ENCODE data around the gene RMND1. TPM values are rescaled to one million over a fixed set of nuclear protein-coding genes. Genes with fewer than 3 reads are reported as not detected.
A peak's percentile ranks its signal among the peaks of the same experiment; 100 is the strongest.

Gene RMND1
- polyA plus RNA-seq, 4 donors, result 17.5 to 53.6 (median 32.3) TPM

DNA sequence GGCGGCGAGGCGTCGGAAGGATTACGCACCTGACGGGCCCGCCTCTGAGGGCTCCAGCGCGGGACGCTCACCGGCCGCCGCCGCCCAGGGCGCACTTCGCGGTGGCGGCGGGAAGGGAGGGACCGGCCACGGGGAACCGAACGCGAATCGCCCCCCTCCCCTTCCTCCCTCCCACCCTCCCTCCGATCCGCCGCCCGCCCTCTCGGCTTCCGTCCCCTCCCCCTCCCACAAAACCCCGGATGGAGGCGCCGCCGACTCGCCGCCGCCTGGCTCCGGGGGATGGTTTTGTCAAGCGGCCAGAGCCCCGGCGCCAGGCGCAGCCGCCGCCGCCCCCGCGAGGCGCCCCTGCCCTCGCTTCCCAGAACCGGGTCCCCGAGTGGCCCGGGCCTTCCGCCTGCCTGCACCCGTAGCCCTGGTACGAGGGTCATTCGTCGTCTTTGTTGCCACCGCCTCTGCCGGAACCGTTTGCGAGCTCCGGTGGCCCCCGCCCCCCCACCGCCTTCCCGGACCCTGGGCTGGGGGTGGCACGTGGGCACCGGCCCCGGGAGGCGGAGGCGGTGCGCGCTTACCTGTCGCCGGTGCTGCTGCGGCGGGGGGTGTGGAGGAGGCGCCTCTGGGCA lies 61.0 kb downstream of the RMND1 start:
- peaks cover 2 to 25% (median 12%) of the 10 kb centered on the region in 3 donors for H3K4me1 ChIP-seq (ENCODE audit: control insufficient read depth in 3 of 3, insufficient read depth in 2 of 3, low read depth in 1 of 3, low read length in 2 of 3)
- H3K4me3 ChIP-seq (ENCODE audit: low read depth in 1 of 3, low read length in 3 of 3), result peak overlapping the region; percentile 66 to 98 (median 91)
- H3K27me3 ChIP-seq (ENCODE audit: control insufficient read depth in 3 of 3, insufficient read depth in 3 of 3, low read length in 3 of 3), result no peaks in the 10 kb centered on the region
- H3K27ac ChIP-seq (ENCODE audit: low read depth in 1 of 3, low read length in 2 of 3), result peak overlapping the region; percentile 91 to 98 (median 96)
- H3K36me3 ChIP-seq (ENCODE audit: control insufficient read depth in 3 of 3, insufficient read depth in 2 of 3, low read depth in 1 of 3, low read length in 3 of 3), result peaks cover 0 to 5% (median 0%) of the 10 kb centered on the region in 3 donors
- DNase-seq, result peak; percentile 60 to 87
- WGBS, 3 donors, result 0 to 1% (median 1%) methylated on average over 32 to 77 of the region's 78 CpGs
- FAIRE-seq, result no peak
- no peaks in the 10 kb centered on the region for H3K9me3 ChIP-seq (ENCODE audit: control insufficient read depth in 2 of 2, insufficient read depth in 1 of 2, low read depth in 1 of 2, low read length in 1 of 2)

DNA sequence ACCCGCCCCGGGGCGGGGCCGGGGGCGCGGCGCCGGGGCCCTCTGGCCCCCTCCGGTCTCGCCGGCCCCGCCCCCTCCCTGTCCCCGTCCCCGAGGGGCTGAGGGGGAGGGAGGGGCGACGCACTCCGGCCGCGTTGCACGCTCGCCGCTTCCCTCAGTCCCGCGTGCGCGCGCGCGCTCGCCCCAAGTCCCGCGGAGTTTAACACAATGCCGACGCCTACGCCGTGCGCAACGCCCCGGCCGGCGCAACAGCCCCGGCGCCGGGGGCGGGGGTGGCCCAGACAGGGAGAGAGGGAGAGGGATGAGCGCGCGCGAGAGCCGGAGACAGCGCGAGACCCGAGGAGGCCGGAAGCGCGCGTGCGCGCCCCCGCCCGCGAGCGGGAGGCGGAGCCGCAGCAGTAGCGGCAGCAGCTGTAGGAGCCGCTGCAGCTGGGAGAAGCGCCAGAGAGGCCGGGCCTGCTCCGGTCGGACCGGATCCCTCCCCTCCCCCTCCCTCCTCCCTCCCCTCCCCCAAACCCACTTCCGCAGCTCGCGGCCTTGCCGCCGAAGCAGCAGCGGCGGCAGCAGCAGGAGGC lies 61.6 kb downstream of the RMND1 start:
- WGBS, 3 donors, result 0 to 1% (median 1%) methylated on average over 32 to 79 of the region's 79 CpGs
- H3K27ac ChIP-seq (ENCODE audit: low read depth in 1 of 3, low read length in 2 of 3), result peak overlapping the region; percentile 91 to 98 (median 97)
- no peaks in the 10 kb centered on the region for H3K9me3 ChIP-seq (ENCODE audit: control insufficient read depth in 2 of 2, insufficient read depth in 1 of 2, low read depth in 1 of 2, low read length in 1 of 2)
- peak overlapping the region; percentile 66 to 98 (median 91) for H3K4me3 ChIP-seq (ENCODE audit: low read depth in 1 of 3, low read length in 3 of 3)
- H3K36me3 ChIP-seq (ENCODE audit: control insufficient read depth in 3 of 3, insufficient read depth in 2 of 3, low read depth in 1 of 3, low read length in 3 of 3), result peaks cover 0 to 5% (median 0%) of the 10 kb centered on the region in 3 donors
- peaks cover 0 to 25% (median 10%) of the 10 kb centered on the region in 3 donors for H3K4me1 ChIP-seq (ENCODE audit: control insufficient read depth in 3 of 3, insufficient read depth in 2 of 3, low read depth in 1 of 3, low read length in 2 of 3)
- no peaks in the 10 kb centered on the region for H3K27me3 ChIP-seq (ENCODE audit: control insufficient read depth in 3 of 3, insufficient read depth in 3 of 3, low read length in 3 of 3)
- FAIRE-seq, result no peak
- DNase-seq, result peak; percentile 99 to 100

DNA sequence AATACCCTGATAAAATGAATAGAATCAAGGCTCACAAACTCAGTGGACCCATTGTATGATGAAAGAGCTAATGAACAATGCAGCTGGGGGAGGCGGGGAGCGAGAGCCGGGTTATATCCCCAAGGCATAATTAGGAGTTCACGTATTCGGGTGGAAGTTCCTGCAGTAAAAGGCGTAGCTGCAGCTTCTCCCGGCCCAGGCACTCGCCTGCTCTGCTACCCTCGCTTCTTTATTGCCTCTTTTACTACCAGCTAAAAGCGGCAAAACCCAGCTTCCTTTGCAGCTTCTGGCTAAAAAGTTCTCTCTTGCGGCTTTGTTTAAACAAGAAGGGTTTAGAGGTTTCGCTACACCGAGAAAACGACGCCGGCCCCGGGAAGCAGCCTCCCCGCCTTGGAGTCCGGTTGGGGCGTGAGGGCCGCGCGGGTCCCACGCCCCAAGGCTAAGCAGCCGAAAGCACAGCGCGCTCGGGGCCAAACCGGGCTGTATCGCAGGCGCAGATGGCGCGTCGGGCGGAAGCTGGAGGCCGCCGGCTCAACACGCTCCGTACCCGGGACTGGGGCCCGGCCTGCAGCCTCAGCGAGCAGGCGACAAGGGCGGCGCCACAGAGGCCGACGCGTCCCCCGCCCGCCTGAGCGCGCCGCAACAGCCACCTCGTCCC lies 62.2 kb downstream of the RMND1 start:
- Histone ChIP-seq H3K4me3 (ENCODE audit: low read depth in 1 of 3, low read length in 3 of 3) (peak overlapping the region; percentile 68 to 98 (median 94)), H3K4me1 (ENCODE audit: control insufficient read depth in 3 of 3, insufficient read depth in 2 of 3, low read depth in 1 of 3, low read length in 2 of 3) (peaks cover 0 to 25% (median 8%) of the 10 kb centered on the region in 3 donors), H3K27me3 (ENCODE audit: control insufficient read depth in 3 of 3, insufficient read depth in 3 of 3, low read length in 3 of 3) (no peaks in the 10 kb centered on the region), H3K9me3 (ENCODE audit: control insufficient read depth in 2 of 2, insufficient read depth in 1 of 2, low read depth in 1 of 2, low read length in 1 of 2) (no peaks in the 10 kb centered on the region), H3K36me3 (ENCODE audit: control insufficient read depth in 3 of 3, insufficient read depth in 2 of 3, low read depth in 1 of 3, low read length in 3 of 3) (peaks cover 0 to 5% (median 0%) of the 10 kb centered on the region in 3 donors), H3K27ac (ENCODE audit: low read depth in 1 of 3, low read length in 2 of 3) (peak overlapping the region; percentile 97 to 100 (median 98))
- DNase-seq (peak in 1 of 2 donors; percentile 72), FAIRE-seq (no peak)
- 0 to 1% (median 0%) methylated on average over 31 to 54 of the region's 54 CpGs for WGBS, 3 donors

DNA sequence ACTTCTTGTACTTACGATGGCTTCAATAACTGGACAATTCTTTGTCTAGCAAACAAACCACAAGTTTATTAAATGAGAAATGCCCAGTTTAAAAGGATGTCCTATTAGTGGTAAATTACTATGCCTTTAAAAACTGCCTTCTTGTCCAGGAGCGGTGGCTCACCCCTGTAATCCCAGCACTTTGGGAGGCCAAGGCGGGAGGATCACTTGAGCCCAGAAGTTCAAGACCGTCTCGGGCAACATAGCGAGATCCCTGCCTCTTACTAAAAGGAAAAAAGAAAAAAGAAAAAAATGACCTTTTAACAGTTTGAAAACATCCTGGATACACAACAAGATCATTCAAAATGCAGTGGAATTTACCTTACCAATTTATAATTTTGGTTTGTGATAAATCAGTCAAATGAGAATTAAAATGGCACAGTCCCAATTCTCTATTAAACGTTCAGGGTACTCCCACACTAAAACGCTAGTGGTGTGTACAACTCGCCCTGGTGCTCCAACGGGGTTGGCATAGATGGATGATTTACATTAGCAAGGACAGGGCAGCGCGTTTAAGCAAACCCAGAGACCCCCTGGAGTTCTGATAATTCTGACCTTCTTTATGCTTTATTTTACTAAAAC lies 62.8 kb downstream of the RMND1 start:
- Histone ChIP-seq H3K4me1 (ENCODE audit: control insufficient read depth in 3 of 3, insufficient read depth in 2 of 3, low read depth in 1 of 3, low read length in 2 of 3) (peaks cover 1 to 29% (median 10%) of the 10 kb centered on the region in 3 donors), H3K36me3 (ENCODE audit: control insufficient read depth in 3 of 3, insufficient read depth in 2 of 3, low read depth in 1 of 3, low read length in 3 of 3) (peaks cover 0 to 2% (median 0%) of the 10 kb centered on the region in 3 donors), H3K27ac (ENCODE audit: low read depth in 1 of 3, low read length in 2 of 3) (peak overlapping the region; percentile 97 to 100 (median 98)), H3K4me3 (ENCODE audit: low read depth in 1 of 3, low read length in 3 of 3) (peak overlapping the region; percentile 68 to 98 (median 94)), H3K27me3 (ENCODE audit: control insufficient read depth in 3 of 3, insufficient read depth in 3 of 3, low read length in 3 of 3) (no peaks in the 10 kb centered on the region), H3K9me3 (ENCODE audit: control insufficient read depth in 2 of 2, insufficient read depth in 1 of 2, low read depth in 1 of 2, low read length in 1 of 2) (no peaks in the 10 kb centered on the region)
- DNase-seq (no peak), FAIRE-seq (no peak)
- 18 to 23% (median 23%) methylated on average over 12 of the region's 12 CpGs for WGBS, 3 donors

- H3K4me1 ChIP-seq (ENCODE audit: control insufficient read depth in 3 of 3, insufficient read depth in 2 of 3, low read depth in 1 of 3, low read length in 2 of 3), result peaks cover 2 to 27% (median 9%) of the 10 kb centered on the region in 3 donors
- no peaks in the 10 kb centered on the region for H3K27me3 ChIP-seq (ENCODE audit: control insufficient read depth in 3 of 3, insufficient read depth in 3 of 3, low read length in 3 of 3)
- DNase-seq (no peak), FAIRE-seq (no peak)
- H3K27ac ChIP-seq (ENCODE audit: low read depth in 1 of 3, low read length in 2 of 3), result no peak overlapping the region
- peaks cover 0 to 5% (median 0%) of the 10 kb centered on the region in 3 donors for H3K36me3 ChIP-seq (ENCODE audit: control insufficient read depth in 3 of 3, insufficient read depth in 2 of 3, low read depth in 1 of 3, low read length in 3 of 3)
- H3K9me3 ChIP-seq (ENCODE audit: control insufficient read depth in 2 of 2, insufficient read depth in 1 of 2, low read depth in 1 of 2, low read length in 1 of 2), result no peaks in the 10 kb centered on the region
- no peak overlapping the region for H3K4me3 ChIP-seq (ENCODE audit: low read depth in 1 of 3, low read length in 3 of 3)
- 84 to 91% (median 88%) methylated on average over 2 of the region's 2 CpGs for WGBS, 3 donors
Observed at GRCh38 chr6:151388236-151388635, 63.7 kb downstream of the RMND1 start.

- H3K4me1 ChIP-seq (ENCODE audit: control insufficient read depth in 3 of 3, insufficient read depth in 2 of 3, low read depth in 1 of 3, low read length in 2 of 3), result peaks cover 2 to 18% (median 3%) of the 10 kb centered on the region in 3 donors
- H3K27ac ChIP-seq (ENCODE audit: low read depth in 1 of 3, low read length in 2 of 3), result no peak overlapping the region
- no peaks in the 10 kb centered on the region for H3K27me3 ChIP-seq (ENCODE audit: control insufficient read depth in 3 of 3, insufficient read depth in 3 of 3, low read length in 3 of 3)
- no peak overlapping the region for H3K4me3 ChIP-seq (ENCODE audit: low read depth in 1 of 3, low read length in 3 of 3)
- peaks cover 0 to 5% (median 0%) of the 10 kb centered on the region in 3 donors for H3K36me3 ChIP-seq (ENCODE audit: control insufficient read depth in 3 of 3, insufficient read depth in 2 of 3, low read depth in 1 of 3, low read length in 3 of 3)
- no peak for DNase-seq
- H3K9me3 ChIP-seq (ENCODE audit: control insufficient read depth in 2 of 2, insufficient read depth in 1 of 2, low read depth in 1 of 2, low read length in 1 of 2), result no peaks in the 10 kb centered on the region
- no peak for FAIRE-seq
- 87 to 93% (median 92%) methylated on average over 11 of the region's 11 CpGs for WGBS, 3 donors
Observed at GRCh38 chr6:151387175-151387970, 64.6 kb downstream of the RMND1 start.

- 12 to 41% (median 23%) methylated on average over 1 of the region's 1 CpG for WGBS, 3 donors
- H3K36me3 ChIP-seq (ENCODE audit: control insufficient read depth in 3 of 3, insufficient read depth in 2 of 3, low read depth in 1 of 3, low read length in 3 of 3), result peaks cover 0 to 5% (median 0%) of the 10 kb centered on the region in 3 donors
- FAIRE-seq, result no peak
- no peaks in the 10 kb centered on the region for H3K9me3 ChIP-seq (ENCODE audit: control insufficient read depth in 2 of 2, insufficient read depth in 1 of 2, low read depth in 1 of 2, low read length in 1 of 2)
- no peaks in the 10 kb centered on the region for H3K27me3 ChIP-seq (ENCODE audit: control insufficient read depth in 3 of 3, insufficient read depth in 3 of 3, low read length in 3 of 3)
- H3K27ac ChIP-seq (ENCODE audit: low read depth in 1 of 3, low read length in 2 of 3), result peak overlapping the region in 1 of 3 donors; percentile 19
- H3K4me1 ChIP-seq (ENCODE audit: control insufficient read depth in 3 of 3, insufficient read depth in 2 of 3, low read depth in 1 of 3, low read length in 2 of 3), result peaks cover 2 to 15% (median 3%) of the 10 kb centered on the region in 3 donors
- no peak overlapping the region for H3K4me3 ChIP-seq (ENCODE audit: low read depth in 1 of 3, low read length in 3 of 3)
- peak; percentile 43 to 58 for DNase-seq
Observed at GRCh38 chr6:151385177-151385576, 66.7 kb downstream of the RMND1 start.

Measured in small intestine (tissue), 7 donors.